ENCODE results near the gene BRPF1. TPM values are rescaled to one million over a fixed set of nuclear protein-coding genes. Genes with fewer than 3 reads are reported as not detected.

The BRPF1 gene
- total and polyA plus RNA-seq, 10 of the 15 experiments (the other 5 are each of a cell fraction or from before 2014, with no cell fraction given): 1.2 to 25.3 (median 13.6) TPM

GRCh38 chr3:9768141-9768775 lies 36.7 kb downstream of the BRPF1 start:
- in situ Hi-C loops (cut with MboI): no loop called here
- Histone ChIP-seq H3K9ac (ENCODE audit: control insufficient read depth, insufficient read depth, low read length) (no peak overlapping the region), H3K27me3 (replicated peaks in 1 of 2; ENCODE audit: control insufficient read depth in 2 of 2, insufficient read depth in 2 of 2, low read length in 1 of 2) (peaks cover 0 to 2% of the 10 kb centered on the region in 2 experiments; a peak in 3 of 4 replicates), H2AFZ (ENCODE audit: control insufficient read depth, low read depth, low read length) (no peak overlapping the region), H3K9me3 (replicated peaks; ENCODE audit: control insufficient read depth, insufficient read depth, low read length) (no peaks in the 10 kb centered on the region), H3K36me3 (ENCODE audit: control insufficient read depth in 2 of 2, insufficient read depth in 2 of 2, low read length in 1 of 2) (no peaks in the 10 kb centered on the region), H3K4me2 (ENCODE audit: control insufficient read depth, insufficient read depth) (no peak overlapping the region), H4K20me1 (ENCODE audit: control insufficient read depth, insufficient read depth) (no peaks in the 10 kb centered on the region), H3K79me2 (ENCODE audit: control insufficient read depth, insufficient read depth, low read length) (no peaks in the 10 kb centered on the region), H3K27ac (ENCODE audit: control insufficient read depth, insufficient read depth) (no peak overlapping the region), H3K4me1 (ENCODE audit: control insufficient read depth, insufficient read depth, low read length) (no peaks in the 10 kb centered on the region; the same call in 1 of the 2 replicates), H3K4me3 (no peak overlapping the region)
- ChIA-PET SMC1A (ENCODE audit: uncharacterized antibody, unreplicated experiment) (interaction anchor here (1.0 kb wide), 1 partner anchor 15 kb away, joined by 3 read pairs; no protein-coding TSS in a partner anchor), POLR2A (interaction anchor here (0.9 kb wide), 1 partner anchor 14 kb away, joined by 3 read pairs; no protein-coding TSS in a partner anchor), CTCF (interaction anchor here (0.6 kb wide), 1 partner anchor 823 kb away, joined by 4 read pairs; no protein-coding TSS in a partner anchor), RAD21 (ENCODE audit: unreplicated experiment) (no interaction called here)
- ATAC-seq: no peak
- 66% methylated on average over 3 of the region's 6 CpGs for WGBS (ENCODE audit: insufficient coverage, insufficient replicate concordance, low lambda C conversion rate, missing lambda C conversion rate)
- DNase-seq (ENCODE audit: low read depth, low spot score): no peak
- no TSS peak for BruUV-seq (replicated peaks)
- intact Hi-C loops (cut with micrococcal nuclease; ENCODE audit: unreplicated experiment): no loop called here
- TF ChIP-seq SREBF2 (IDR thresholded peaks at IDR 0.05; ENCODE audit: low read length) (no peak), PBX3 (IDR thresholded peaks at IDR 0.05; ENCODE audit: insufficient replicate concordance, low read depth, low read length) (no peak), CEBPZ (IDR thresholded peaks at IDR 0.05; ENCODE audit: low read depth, low read length) (no peak), IRF4 (IDR thresholded peaks at IDR 0.05; ENCODE audit: low read depth, low read length) (no peak), TCF3 (IDR thresholded peaks at IDR 0.05; ENCODE audit: borderline replicate concordance, insufficient read depth, low read depth, low read length) (no peak), PAX5 (IDR thresholded peaks at IDR 0.05; ENCODE audit: borderline replicate concordance, low read depth, low read length) (no peak), SMAD5 (IDR thresholded peaks at IDR 0.05; ENCODE audit: low read depth) (no peak), BCL3 (IDR thresholded peaks at IDR 0.05; ENCODE audit: borderline replicate concordance, insufficient read depth, low read depth, low read length, poor library complexity, severe bottlenecking) (no peak)
- no peak for FAIRE-seq

Data from GM12878 (cell line).